GM10847 (cell line): Measurements from ENCODE around the gene PARD3B.

ENCODE experiments used
- POLR2A ChIP-seq: IDR thresholded peaks from 2 replicates; pipeline ENCODE4 v1.6.1; 2011; ENCODE audit not compliant: insufficient read length; ENCODE audit errors: extremely low read depth

The PARD3B gene

GRCh38 chr2:205387350-205388055 is 842.2 kb downstream of the PARD3B start:
- no peak for TF ChIP-seq POLR2A

GRCh38 chr2:205390866-205391265 is 845.6 kb downstream of the PARD3B start:
- no peak for TF ChIP-seq POLR2A

GRCh38 chr2:205401511-205401910 is 856.2 kb downstream of the PARD3B start:
- no peak for TF ChIP-seq POLR2A

- no peak for TF ChIP-seq POLR2A
Observed at GRCh38 chr2:205402011-205402410, 856.7 kb downstream of the PARD3B start.

- no peak for TF ChIP-seq POLR2A
Observed at GRCh38 chr2:205403244-205403825, 858.1 kb downstream of the PARD3B start.

- TF ChIP-seq POLR2A, result no peak
Observed at GRCh38 chr2:205405194-205405593, 859.9 kb downstream of the PARD3B start.

- no peak for TF ChIP-seq POLR2A
Observed at GRCh38 chr2:205405752-205406151, 860.5 kb downstream of the PARD3B start.

GRCh38 chr2:205407984-205408383 is 862.7 kb downstream of the PARD3B start:
- TF ChIP-seq POLR2A, result no peak

- TF ChIP-seq POLR2A, result no peak
Observed at GRCh38 chr2:205408696-205409095, 863.4 kb downstream of the PARD3B start.

GRCh38 chr2:205409411-205409810 is 864.1 kb downstream of the PARD3B start:
- no peak for TF ChIP-seq POLR2A

GRCh38 chr2:205411558-205411957 is 866.3 kb downstream of the PARD3B start:
- TF ChIP-seq POLR2A, result no peak

GRCh38 chr2:205424326-205424725 is 879.1 kb downstream of the PARD3B start:
- no peak for TF ChIP-seq POLR2A

- no peak for TF ChIP-seq POLR2A
Observed at GRCh38 chr2:205425102-205425501, 879.8 kb downstream of the PARD3B start.

GRCh38 chr2:205427112-205427511 is 881.8 kb downstream of the PARD3B start:
- TF ChIP-seq POLR2A, result no peak

GRCh38 chr2:205428811-205429210 is 883.5 kb downstream of the PARD3B start:
- TF ChIP-seq POLR2A, result no peak

GRCh38 chr2:205435970-205436369 is 890.7 kb downstream of the PARD3B start:
- TF ChIP-seq POLR2A, result no peak

GRCh38 chr2:205438241-205438640 is 893.0 kb downstream of the PARD3B start:
- no peak for TF ChIP-seq POLR2A
